B cell (primary cell): ENCODE results near the gene DNAJC1. TPM values are rescaled to one million over a fixed set of nuclear protein-coding genes. Genes with fewer than 3 reads are reported as not detected.

Source experiments
- ATAC-seq: fragments of 200-7000 bp; cut with Tn5 transposase; one replicate; pipeline ENCODE4 v1.10.0; 2021; ENCODE audit warnings: low read depth, mild to moderate bottlenecking, moderate number of reproducible peaks, moderate library complexity
- CTCF ChIA-PET: fragments of 350-600 bp; sonication (Branson Sonifier 250); formaldehyde crosslinking; loops from one replicate; lab custom pipeline; 2021; ENCODE audit warnings: antibody characterized with exemption, inconsistent platforms; lab: Charles Lee
- POLR2A ChIA-PET: fragments of 350-600 bp; sonication (Branson Sonifier 250); formaldehyde crosslinking; loops from one replicate; lab custom pipeline; 2021; ENCODE audit warnings: antibody characterized with exemption; lab: Charles Lee
- DNase-seq: peaks from one replicate; pipeline ENCODE4 v3.0.0; 2013
- H2AFZ ChIP-seq: 2 replicates; pipeline ENCODE4 v1.6.1; 2012; ENCODE audit warnings: mild to moderate bottlenecking, low read depth, low read length; ENCODE audit not compliant: insufficient read depth, poor library complexity, severe bottlenecking
- H3K27ac ChIP-seq, 2 donors: 1 replicate in 1 of 2; 2 replicates in 1 of 2; pipeline ENCODE4 v1.5.1; 2012 to 2013; ENCODE audit warnings: low read length in 2 of 2, mild to moderate bottlenecking in 2 of 2, moderate library complexity in 1 of 2
- H3K27me3 ChIP-seq, 4 experiments: fragments of 200-600 bp in 1 of 4; sonication (generic) in 1 of 4; replicated peaks in 1 of 4; 1 replicate in 2 of 4; 2 replicates in 2 of 4; pipeline versions ENCODE4 v1.6.1 to v1.7.0; 2013 to 2016; ENCODE audit warnings: low read length in 3 of 4, mild to moderate bottlenecking in 2 of 4, mixed read lengths in 1 of 4, moderate library complexity in 1 of 4; ENCODE audit not compliant: insufficient read depth in 4 of 4, control insufficient read depth in 3 of 4; ENCODE audit errors: control extremely low read depth in 1 of 4
- H3K36me3 ChIP-seq, 2 experiments: replicated peaks in 1 of 2; 1 replicate in 1 of 2; 2 replicates in 1 of 2; pipeline versions ENCODE4 v1.6.1 to v1.7.1; 2013; ENCODE audit warnings: low read length in 1 of 2; ENCODE audit not compliant: insufficient read depth in 2 of 2, control insufficient read depth in 1 of 2; ENCODE audit errors: control extremely low read depth in 1 of 2, extremely low read depth in 1 of 2
- H3K4me1 ChIP-seq, 2 donors: fragments of 200-600 bp in 1 of 2; sonication (generic) in 1 of 2; 1 replicate in 1 of 2; 2 replicates in 1 of 2; pipeline versions ENCODE4 v1.5.1 to v1.6.1; 2013 to 2017; ENCODE audit warnings: low read length in 2 of 2; ENCODE audit not compliant: control insufficient read depth in 2 of 2, insufficient read depth in 2 of 2
- H3K4me2 ChIP-seq: replicated peaks from 2 replicates; pipeline ENCODE3; 2012; ENCODE audit warnings: mild to moderate bottlenecking, low read depth, low read length; ENCODE audit not compliant: poor library complexity, severe bottlenecking
- H3K4me3 ChIP-seq, 5 experiments: fragments of 200-600 bp in 1 of 5; sonication (generic) in 1 of 5; 1 replicate in 3 of 5; 2 replicates in 2 of 5; pipeline versions ENCODE4 v1.5.1 to v1.7.0; 2011 to 2016; ENCODE audit warnings: low read length in 4 of 5, mild to moderate bottlenecking in 4 of 5, low read depth in 2 of 5, control low read depth in 1 of 5, moderate library complexity in 1 of 5; ENCODE audit not compliant: insufficient read depth in 1 of 5; ENCODE audit errors: control extremely low read depth in 1 of 5, extremely low read depth in 1 of 5
- H3K79me2 ChIP-seq: fragments of 200-600 bp; sonication (generic); one replicate; pipeline ENCODE4 v1.6.0; 2016; ENCODE audit warnings: low read length; ENCODE audit not compliant: control insufficient read depth, insufficient read depth
- H3K9ac ChIP-seq: fragments of 200-600 bp; sonication (generic); 2 replicates; pipeline ENCODE4 v1.6.1; 2017; ENCODE audit warnings: mild to moderate bottlenecking, low read length, moderate library complexity
- H3K9me3 ChIP-seq, 3 donors: one replicate each; pipeline versions ENCODE4 v1.6.1 to v1.7.1; 2013; ENCODE audit warnings: low read length in 2 of 3; ENCODE audit not compliant: control insufficient read depth in 2 of 3, insufficient read depth in 1 of 3; ENCODE audit errors: control extremely low read depth in 1 of 3
- H4K20me1 ChIP-seq: 2 replicates; pipeline ENCODE4 v1.6.0; 2012; ENCODE audit warnings: mild to moderate bottlenecking, low read length; ENCODE audit not compliant: insufficient read depth, control insufficient read depth, poor library complexity, severe bottlenecking
- H3K27ac Mint-ChIP-seq: one replicate; pipeline ENCODE4 v1.8.0; 2021; ENCODE audit warnings: mixed read lengths
- H3K27me3 Mint-ChIP-seq: one replicate; pipeline ENCODE4 v1.8.0; 2021; ENCODE audit warnings: mixed read lengths
- H3K4me1 Mint-ChIP-seq: one replicate; pipeline ENCODE4 v1.8.0; 2021; ENCODE audit warnings: mixed read lengths
- H3K4me3 Mint-ChIP-seq: one replicate; pipeline ENCODE4 v1.8.0; 2021; ENCODE audit warnings: mixed read lengths
- H3K9me3 Mint-ChIP-seq: one replicate; pipeline ENCODE4 v1.8.0; 2022; ENCODE audit warnings: mixed read lengths; ENCODE audit not compliant: insufficient read depth
- CTCF ChIP-seq: fragments of 200-600 bp; IDR thresholded peaks from one replicate; pipeline ENCODE4 v1.8.0; 2022; ENCODE audit warnings: antibody characterized with exemption, mild to moderate bottlenecking
- EZH2 ChIP-seq: IDR thresholded peaks from 2 replicates; pipeline ENCODE4 v1.6.1; 2012; ENCODE audit warnings: borderline replicate concordance, low read depth, mild to moderate bottlenecking, moderate library complexity, low read length; ENCODE audit not compliant: insufficient read depth, poor library complexity, severe bottlenecking
- WGBS: methylation state at CpG from one replicate; pipeline ENCODE4 v1.1.5; 2013; ENCODE audit warnings: missing lambda C conversion rate; ENCODE audit not compliant: insufficient coverage; 5-methylcytosine and 5-hydroxymethylcytosine counted together
- intact Hi-C: fragments of 100-400 bp; cut with micrococcal nuclease; formaldehyde crosslinking; loops from one replicate; pipeline ENCODE4 v1.10.0; 2022
- polyA plus RNA-seq: library from polyadenylated mRNA; depleted of rRNA; stranded (reverse); fragments of >200 nt; gene quantifications from 2 replicates; pipeline ENCODE4 v1.2.3, GENCODE V29; 2012
- total RNA-seq, 2 donors: library from RNA; stranded (reverse); fragments of 120-200 nt in 1 of 2; gene quantifications; 1 replicate in 1 of 2; 2 replicates in 1 of 2; pipeline versions ENCODE4 v1.2.3 to v1.2.4, GENCODE V29; 2013 to 2022

DNAJC1 gene
- total and polyA plus RNA-seq, 2 donors (not counting 1 experiment from before 2014, with no cell fraction given): 9.4 to 15.4 TPM

DNA sequence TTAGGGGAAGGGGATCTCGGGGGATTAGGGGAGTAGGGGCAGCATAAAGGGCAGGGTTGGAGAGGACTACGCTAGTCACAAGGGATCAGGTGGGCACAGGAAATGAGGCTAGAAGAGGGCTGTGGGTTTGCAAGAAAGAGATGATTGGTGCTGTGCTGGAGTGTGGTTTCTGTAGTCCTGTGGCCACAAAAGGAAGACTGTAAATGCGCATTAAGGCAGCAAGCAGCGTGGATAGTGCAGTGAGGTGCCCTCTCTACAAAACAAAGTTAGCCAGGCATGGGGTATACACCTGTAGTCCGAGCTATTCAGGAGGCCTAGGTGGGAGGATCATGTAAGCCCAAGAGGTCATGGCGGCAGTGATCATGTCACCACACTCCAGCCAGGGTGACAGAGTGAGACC is 257.4 kb downstream of the DNAJC1 start:
- no peaks in the 10 kb centered on the region for H3K79me2 ChIP-seq
- WGBS: 41% methylated on average over 4 of the region's 6 CpGs
- Mint-ChIP-seq H3K4me3 (no peak overlapping the region), H3K9me3 (no peaks in the 10 kb centered on the region), H3K27me3 (no peaks in the 10 kb centered on the region), H3K27ac (no peak overlapping the region), H3K4me1 (peaks cover 2% of the 10 kb centered on the region)
- no peaks in the 10 kb centered on the region for H3K9me3 ChIP-seq
- peaks cover 2 to 29% of the 10 kb centered on the region in 2 experiments for H3K36me3 ChIP-seq
- no peak overlapping the region for H3K4me2 ChIP-seq
- DNase-seq (no peak), ATAC-seq (no peak)
- no peak overlapping the region for H3K27ac ChIP-seq
- H3K4me3 ChIP-seq: no peak overlapping the region
- TF ChIP-seq EZH2: no peak
- TF ChIP-seq CTCF: no peak
- intact Hi-C loops: no loop called here
- H4K20me1 ChIP-seq: no peaks in the 10 kb centered on the region
- H3K9ac ChIP-seq: no peak overlapping the region
- H2AFZ ChIP-seq: no peak overlapping the region
- no peaks in the 10 kb centered on the region for H3K27me3 ChIP-seq
- ChIA-PET POLR2A (no interaction called here), CTCF (no interaction called here)
- no peaks in the 10 kb centered on the region for H3K4me1 ChIP-seq

DNA sequence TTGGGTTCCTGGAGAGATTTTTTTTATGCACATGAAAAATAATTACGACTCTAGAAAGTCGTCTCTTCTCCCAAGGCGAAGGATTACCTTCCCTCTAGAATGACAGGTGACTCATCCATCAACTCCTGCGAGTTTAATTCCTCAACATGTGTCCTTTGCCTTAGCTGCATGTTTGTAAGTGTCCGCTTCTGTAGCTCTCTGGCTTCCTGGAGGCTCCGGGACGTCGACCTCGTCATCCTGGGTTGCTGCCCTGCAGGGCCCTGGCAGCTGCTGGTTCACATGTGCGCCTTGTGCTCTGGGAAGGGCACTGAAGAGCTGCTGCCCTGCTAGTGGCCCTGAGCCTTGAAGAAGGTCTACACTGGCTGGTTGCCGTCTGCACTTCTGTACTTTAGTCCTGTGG is 259.3 kb downstream of the DNAJC1 start:
- Mint-ChIP-seq H3K27me3 (no peaks in the 10 kb centered on the region), H3K27ac (no peak overlapping the region), H3K9me3 (no peaks in the 10 kb centered on the region), H3K4me1 (peaks cover 6% of the 10 kb centered on the region), H3K4me3 (no peak overlapping the region)
- Histone ChIP-seq H3K27ac (no peak overlapping the region), H4K20me1 (no peaks in the 10 kb centered on the region), H2AFZ (no peak overlapping the region), H3K36me3 (peaks cover 2 to 47% of the 10 kb centered on the region in 2 experiments), H3K4me3 (no peak overlapping the region), H3K79me2 (no peaks in the 10 kb centered on the region), H3K4me2 (no peak overlapping the region), H3K9me3 (no peaks in the 10 kb centered on the region), H3K9ac (no peak overlapping the region), H3K27me3 (no peaks in the 10 kb centered on the region), H3K4me1 (no peaks in the 10 kb centered on the region)
- DNase-seq (no peak), ATAC-seq (no peak)
- TF ChIP-seq CTCF: no peak
- no peak for TF ChIP-seq EZH2
- intact Hi-C loops: no loop called here
- 97% methylated on average over 10 of the region's 11 CpGs for WGBS
- ChIA-PET CTCF (no interaction called here), POLR2A (no interaction called here)
